Measurements from ENCODE around the gene TMC1. TPM values are rescaled to one million over a fixed set of nuclear protein-coding genes. Genes with fewer than 3 reads are reported as not detected.

TMC1 gene
- total RNA-seq, 4 donors from 2014 or later = 0.30 to 2.3 (median 0.44) TPM; not detected in 1

- no peak overlapping the region for H3K27ac ChIP-seq
- peaks cover 0 to 11% (median 0%) of the 10 kb centered on the region in 3 donors for H3K36me3 ChIP-seq
- no peaks in the 10 kb centered on the region for H3K27me3 ChIP-seq
- no peaks in the 10 kb centered on the region for H3K9me3 ChIP-seq
- H3K4me3 ChIP-seq = no peak overlapping the region
- H3K4me1 ChIP-seq = no peaks in the 10 kb centered on the region
- no peak for DNase-seq (ENCODE audit: low spot score in 2 of 2)
- TF ChIP-seq EP300 (IDR thresholded peaks at IDR 0.05) = no peak
- no peak for TF ChIP-seq CTCF (IDR thresholded peaks at IDR 0.05)
- TF ChIP-seq POLR2A (IDR thresholded peaks at IDR 0.05) = no peak
- 88 to 91% methylated on average over 1 of the region's 1 CpG for WGBS, 2 donors
Measured at GRCh38 chr9:72864327-72864726, 342.9 kb downstream of the TMC1 start.

- DNase-seq (ENCODE audit: low spot score in 2 of 2) = no peak
- Histone ChIP-seq H3K4me1 (peaks cover 0 to 27% (median 8%) of the 10 kb centered on the region in 4 donors), H3K27ac (peak overlapping the region in 1 of 4 donors; percentile 53), H3K4me3 (no peak overlapping the region), H3K9me3 (no peaks in the 10 kb centered on the region), H3K36me3 (peaks cover 0 to 10% (median 0%) of the 10 kb centered on the region in 3 donors), H3K27me3 (no peaks in the 10 kb centered on the region)
- WGBS, 2 donors = 15 to 19% methylated on average over 3 of the region's 3 CpGs
- TF ChIP-seq CTCF (IDR thresholded peaks at IDR 0.05) (peak; percentile 23 to 71 (median 39)), POLR2A (IDR thresholded peaks at IDR 0.05) (no peak), EP300 (IDR thresholded peaks at IDR 0.05) (no peak)
Measured at GRCh38 chr9:72871685-72872084, 350.3 kb downstream of the TMC1 start.

GRCh38 chr9:72872718-72873117 lies 351.3 kb downstream of the TMC1 start:
- TF ChIP-seq EP300 (IDR thresholded peaks at IDR 0.05) (no peak), CTCF (IDR thresholded peaks at IDR 0.05) (no peak), POLR2A (IDR thresholded peaks at IDR 0.05) (no peak)
- DNase-seq (ENCODE audit: low spot score in 2 of 2) = no peak
- H3K36me3 ChIP-seq = peaks cover 0 to 7% (median 0%) of the 10 kb centered on the region in 3 donors
- H3K4me3 ChIP-seq = no peak overlapping the region
- no peak overlapping the region for H3K27ac ChIP-seq
- H3K27me3 ChIP-seq = no peaks in the 10 kb centered on the region
- peaks cover 0 to 27% (median 8%) of the 10 kb centered on the region in 4 donors for H3K4me1 ChIP-seq
- no peaks in the 10 kb centered on the region for H3K9me3 ChIP-seq
- WGBS, 2 donors = 65 to 76% methylated on average over 2 of the region's 2 CpGs

- TF ChIP-seq EP300 (IDR thresholded peaks at IDR 0.05) (no peak), CTCF (IDR thresholded peaks at IDR 0.05) (no peak), POLR2A (IDR thresholded peaks at IDR 0.05) (no peak)
- Histone ChIP-seq H3K27me3 (no peaks in the 10 kb centered on the region), H3K9me3 (no peaks in the 10 kb centered on the region), H3K36me3 (peaks cover 0 to 5% (median 0%) of the 10 kb centered on the region in 3 donors), H3K4me1 (peaks cover 0 to 27% (median 8%) of the 10 kb centered on the region in 4 donors), H3K4me3 (no peak overlapping the region), H3K27ac (peak overlapping the region in 1 of 4 donors; percentile 46)
- no peak for DNase-seq (ENCODE audit: low spot score in 2 of 2)
- WGBS, 2 donors = 17 to 32% methylated on average over 1 of the region's 1 CpG
Measured at GRCh38 chr9:72873456-72873855, 352.0 kb downstream of the TMC1 start.

- no peaks in the 10 kb centered on the region for H3K9me3 ChIP-seq
- peak overlapping the region in 1 of 4 donors; percentile 32 for H3K27ac ChIP-seq
- no peaks in the 10 kb centered on the region for H3K27me3 ChIP-seq
- H3K36me3 ChIP-seq = peaks cover 0 to 4% (median 0%) of the 10 kb centered on the region in 3 donors
- DNase-seq (ENCODE audit: low spot score in 2 of 2) = no peak
- TF ChIP-seq CTCF (IDR thresholded peaks at IDR 0.05) (no peak), POLR2A (IDR thresholded peaks at IDR 0.05) (no peak), EP300 (IDR thresholded peaks at IDR 0.05) (no peak)
- no peak overlapping the region for H3K4me3 ChIP-seq
- WGBS, 2 donors = 97 to 100% methylated on average over 2 of the region's 2 CpGs
- peaks cover 0 to 27% (median 8%) of the 10 kb centered on the region in 4 donors for H3K4me1 ChIP-seq
Measured at GRCh38 chr9:72874344-72874743, 352.9 kb downstream of the TMC1 start.

Measured in tibial nerve (tissue), 4 donors.